HepG2 (cell line): ENCODE data around the gene SLCO3A1. TPM values are rescaled to one million over a fixed set of nuclear protein-coding genes. Genes with fewer than 3 reads are reported as not detected.

Source experiments
- ATAC-seq: fragments of 200-7000 bp; cut with Tn5 transposase; 3 replicates; pipeline ENCODE4 v1.9.1; 2020; ENCODE audit warnings: mild to moderate bottlenecking, moderate library complexity
- BruUV-seq: library from RNA; stranded (reverse); fragments of 400-500 nt; replicated peaks from 2 replicates; lab custom pipeline; 2021; lab: Mats Ljungman, UMichigan
- CTCF ChIA-PET: fragments of 300-600 bp; formaldehyde crosslinking; extraction: SDS; loops from one replicate; lab custom pipeline; 2021; ENCODE audit warnings: low total read pairs, inconsistent platforms, low intra/inter-chr PET ratio; lab: Yijun Ruan, JAX
- POLR2A ChIA-PET: fragments of 350-600 bp; sonication (Branson Sonifier 250); formaldehyde crosslinking; loops from one replicate; lab custom pipeline; 2020; ENCODE audit warnings: antibody characterized with exemption, inconsistent platforms; lab: Yijun Ruan, JAX
- DNase-seq: peaks from one replicate; pipeline ENCODE4 v3.0.0-alpha.2; 2015; ENCODE audit warnings: low spot score
- FAIRE-seq: peaks from 3 replicates; lab custom pipeline; 2011; peaks lifted over from hg19 to GRCh38; lab: Jason Lieb, UNC
- H2AFZ ChIP-seq: one replicate; pipeline ENCODE4 v1.6.1; 2011; ENCODE audit warnings: low read length, inconsistent platforms
- H3K27ac ChIP-seq: fragments of 300-600 bp; 3 replicates; pipeline ENCODE4 v1.8.0; 2011; ENCODE audit warnings: mixed run types, mild to moderate bottlenecking, mixed read lengths, low read length, inconsistent platforms; ENCODE audit not compliant: insufficient read depth; ENCODE audit errors: extremely low read length
- H3K27me3 ChIP-seq, 2 experiments: fragments of 200-600 bp in 1 of 2; 2 replicates in 1 of 2; 3 replicates in 1 of 2; pipeline versions ENCODE4 v1.6.0 to v1.8.0; 2011; ENCODE audit warnings: low read length in 2 of 2, mild to moderate bottlenecking in 2 of 2, moderate library complexity in 2 of 2, inconsistent platforms in 1 of 2; ENCODE audit not compliant: insufficient read depth in 2 of 2, control insufficient read depth in 1 of 2
- H3K36me3 ChIP-seq, 2 experiments: fragments of 200-600 bp in 1 of 2; replicated peaks in 1 of 2; 2 replicates in 1 of 2; 3 replicates in 1 of 2; pipeline versions ENCODE4 v1.5.1 to v1.8.0; 2011; ENCODE audit warnings: low read length in 2 of 2, inconsistent platforms in 1 of 2; ENCODE audit not compliant: insufficient read depth in 2 of 2, control insufficient read depth in 1 of 2
- H3K4me1 ChIP-seq: 2 replicates; pipeline ENCODE4 v1.5.1; 2012; ENCODE audit warnings: low read length, inconsistent platforms; ENCODE audit not compliant: insufficient read depth
- H3K4me2 ChIP-seq: 2 replicates; pipeline ENCODE4 v1.6.0; 2011; ENCODE audit warnings: low read depth, low read length, inconsistent platforms
- H3K4me3 ChIP-seq, 3 experiments: fragments of 200-600 bp in 1 of 3; sonication (generic), shearing (Covaris generic) in 1 of 3; replicated peaks in 1 of 3; 2 replicates each; pipeline ENCODE4 v1.5.1; 2011 to 2016; ENCODE audit warnings: low read length in 3 of 3, inconsistent platforms in 2 of 3, low read depth in 2 of 3, mild to moderate bottlenecking in 2 of 3, control low read depth in 1 of 3, mixed read lengths in 1 of 3; ENCODE audit not compliant: insufficient read depth in 1 of 3
- H3K79me2 ChIP-seq: one replicate; pipeline ENCODE4 v1.6.1; 2011; ENCODE audit warnings: low read length, inconsistent platforms; ENCODE audit not compliant: insufficient read depth
- H3K9ac ChIP-seq: 2 replicates; pipeline ENCODE4 v1.6.0; 2011; ENCODE audit warnings: mild to moderate bottlenecking, low read depth, low read length, inconsistent platforms; ENCODE audit not compliant: insufficient read depth
- H3K9me3 ChIP-seq: 2 replicates; pipeline ENCODE4 v1.5.1; 2012; ENCODE audit warnings: mild to moderate bottlenecking, low read length
- H4K20me1 ChIP-seq: 2 replicates; pipeline ENCODE4 v1.6.0; 2011; ENCODE audit warnings: inconsistent platforms, mild to moderate bottlenecking, low read length, moderate library complexity; ENCODE audit not compliant: insufficient read depth
- ERF ChIP-seq: IDR thresholded peaks from 2 replicates; pipeline ENCODE4 v1.6.1; 2018; ENCODE audit warnings: missing biosample characterization, missing genetic modification reagents
- MYNN ChIP-seq: sonication (generic); formaldehyde crosslinking; IDR thresholded peaks from 2 replicates; pipeline ENCODE4 v1.4.0; 2020; ENCODE audit warnings: mild to moderate bottlenecking, low read depth, missing genetic modification reagents
- PAWR ChIP-seq: sonication (generic); formaldehyde crosslinking; IDR thresholded peaks from 2 replicates; pipeline ENCODE4 v1.4.0; 2020; ENCODE audit warnings: missing genetic modification reagents, mild to moderate bottlenecking, borderline replicate concordance
- ZNF616 ChIP-seq: sonication (generic); formaldehyde crosslinking; IDR thresholded peaks from 2 replicates; pipeline ENCODE4 v1.5.0; 2020; ENCODE audit warnings: low read depth, mild to moderate bottlenecking, missing genetic modification reagents
- ZNF670 ChIP-seq: sonication (generic); formaldehyde crosslinking; IDR thresholded peaks from 2 replicates; pipeline ENCODE4 v1.8.0; 2022; ENCODE audit warnings: mild to moderate bottlenecking, missing genetic modification reagents, borderline replicate concordance
- ZNF747 ChIP-seq: sonication (generic); formaldehyde crosslinking; IDR thresholded peaks from 2 replicates; pipeline ENCODE4 v1.8.1; 2023; ENCODE audit warnings: missing genetic modification reagents, mild to moderate bottlenecking, borderline replicate concordance
- ZNF782 ChIP-seq: sonication (generic); formaldehyde crosslinking; IDR thresholded peaks from 2 replicates; pipeline ENCODE4 v1.4.0; 2020; ENCODE audit warnings: missing genetic modification reagents, mild to moderate bottlenecking, borderline replicate concordance
- WGBS: methylation state at CpG from one replicate; pipeline ENCODE4 v1.1.6; 2017; ENCODE audit warnings: low lambda C conversion rate; 5-methylcytosine and 5-hydroxymethylcytosine counted together
- in situ Hi-C: cut with HindIII; loops from 2 replicates; pipeline ENCODE4 v1.10.0; 2017; ENCODE audit warnings: low pct_unique_long_range_greater_than_20kb; ENCODE audit not compliant: extremely low pct_ligation_motif_present
- intact Hi-C: fragments of 100-400 bp; cut with micrococcal nuclease; formaldehyde crosslinking; loops from one replicate; pipeline ENCODE4 v1.10.0; 2022; ENCODE audit not compliant: unreplicated experiment
- polyA plus RNA-seq, 8 experiments: library from polyadenylated mRNA; depleted of rRNA in 3 of 8; stranded (reverse) in 7 of 8; unstranded in 1 of 8; fragments of >200 nt; fragmentation: Illumina TruSeq in 4 of 8; extraction: Trizol in 4 of 8; gene quantifications; 2 replicates each; pipeline versions ENCODE4 v1.2.1 to v1.2.3, GENCODE V29; 2011 to 2016; ENCODE audit warnings: low read depth in 4 of 8, missing spikeins in 1 of 8, mixed read lengths in 1 of 8; ENCODE audit not compliant: insufficient read depth in 1 of 8
- total RNA-seq, 5 experiments: library from RNA; depleted of rRNA; stranded (reverse); fragments of >200 nt; fragmentation: Illumina TruSeq; extraction: Trizol; gene quantifications; 2 replicates each; pipeline ENCODE4 v1.2.3, GENCODE V29; 2016; ENCODE audit warnings: low read depth in 1 of 5
- TF ChIP-seq, protein P1 (sequence below): sonication (generic); formaldehyde crosslinking; IDR thresholded peaks from 2 replicates; pipeline ENCODE4 v1.5.1; 2020; ENCODE audit warnings: mild to moderate bottlenecking, moderate library complexity, missing genetic modification reagents

Gene SLCO3A1
- total and polyA plus RNA-seq, 2 of the 13 experiments (the other 11 are each of a cell fraction or from before 2014, with no cell fraction given) = 0.02 TPM; not detected in 1

- TF ChIP-seq, protein P1, sequence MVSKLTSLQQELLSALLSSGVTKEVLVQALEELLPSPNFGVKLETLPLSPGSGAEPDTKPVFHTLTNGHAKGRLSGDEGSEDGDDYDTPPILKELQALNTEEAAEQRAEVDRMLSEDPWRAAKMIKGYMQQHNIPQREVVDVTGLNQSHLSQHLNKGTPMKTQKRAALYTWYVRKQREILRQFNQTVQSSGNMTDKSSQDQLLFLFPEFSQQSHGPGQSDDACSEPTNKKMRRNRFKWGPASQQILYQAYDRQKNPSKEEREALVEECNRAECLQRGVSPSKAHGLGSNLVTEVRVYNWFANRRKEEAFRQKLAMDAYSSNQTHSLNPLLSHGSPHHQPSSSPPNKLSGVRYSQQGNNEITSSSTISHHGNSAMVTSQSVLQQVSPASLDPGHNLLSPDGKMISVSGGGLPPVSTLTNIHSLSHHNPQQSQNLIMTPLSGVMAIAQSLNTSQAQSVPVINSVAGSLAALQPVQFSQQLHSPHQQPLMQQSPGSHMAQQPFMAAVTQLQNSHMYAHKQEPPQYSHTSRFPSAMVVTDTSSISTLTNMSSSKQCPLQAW (CRISPR knock-in tag) = no peak
- TF ChIP-seq ZNF670 (no peak), ZNF616 (CRISPR knock-in tag) (no peak), ZNF782 (CRISPR knock-in tag) (no peak), ERF (CRISPR knock-in tag) (no peak)
These were observed 72.3 kb downstream of the SLCO3A1 start (continued) for GRCh38 chr15:91925794-91926193.

DNA sequence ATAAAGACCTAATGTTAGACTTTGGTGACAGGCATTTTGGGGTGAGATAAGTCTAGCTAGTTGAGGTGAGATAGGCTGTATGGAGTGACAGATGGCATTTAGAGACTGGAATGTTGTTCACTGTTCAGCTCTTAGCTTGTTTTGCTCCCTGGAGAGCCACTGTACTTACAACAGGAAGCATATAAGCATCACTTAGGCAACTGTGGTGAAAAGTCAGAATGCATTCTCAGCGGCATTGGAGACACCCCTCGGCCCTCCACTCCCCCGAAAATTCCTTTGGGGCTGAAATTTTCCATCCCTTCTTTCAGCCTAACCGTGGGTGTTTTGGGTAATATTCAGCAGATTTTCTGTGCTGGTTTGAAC, 73.4 kb downstream of the SLCO3A1 start:
- no peaks in the 10 kb centered on the region for H3K79me2 ChIP-seq
- WGBS = 7% methylated on average over 4 of the region's 4 CpGs
- no peaks in the 10 kb centered on the region for H4K20me1 ChIP-seq
- no peak overlapping the region for H3K27ac ChIP-seq
- in situ Hi-C loops = no loop called here
- no peak for FAIRE-seq
- no peak overlapping the region for H3K4me2 ChIP-seq
- H3K9me3 ChIP-seq = no peaks in the 10 kb centered on the region
- BruUV-seq = no TSS peak
- TF ChIP-seq MYNN (CRISPR knock-in tag) = no peak
- no peak for TF ChIP-seq PAWR
- no peak for TF ChIP-seq ZNF747 (CRISPR knock-in tag)
- TF ChIP-seq, all 625 proteins: peak for 0
- H3K36me3 ChIP-seq = no peaks in the 10 kb centered on the region
- H3K27me3 ChIP-seq = peaks cover 0 to 19% of the 10 kb centered on the region in 2 experiments; a peak in 4 of 5 replicates
- no peak overlapping the region for H2AFZ ChIP-seq
- no peak overlapping the region for H3K9ac ChIP-seq
- ATAC-seq (no peak), DNase-seq (no peak)
- H3K4me3 ChIP-seq = no peak overlapping the region
- intact Hi-C loops = no loop called here
- CTCF ChIA-PET = no interaction called here
- H3K4me1 ChIP-seq = no peaks in the 10 kb centered on the region
- POLR2A ChIA-PET = no interaction called here
